ENCODE data around the gene TENM4. TPM values are rescaled to one million over a fixed set of nuclear protein-coding genes. Genes with fewer than 3 reads are reported as not detected.

Gene TENM4
- total RNA-seq, 2 donors from 2014 or later, result 2.6 to 6.8 TPM

- no peaks in the 10 kb centered on the region for H3K9me3 ChIP-seq
- no peak overlapping the region for H3K27ac ChIP-seq
- TF ChIP-seq, protein P1, sequence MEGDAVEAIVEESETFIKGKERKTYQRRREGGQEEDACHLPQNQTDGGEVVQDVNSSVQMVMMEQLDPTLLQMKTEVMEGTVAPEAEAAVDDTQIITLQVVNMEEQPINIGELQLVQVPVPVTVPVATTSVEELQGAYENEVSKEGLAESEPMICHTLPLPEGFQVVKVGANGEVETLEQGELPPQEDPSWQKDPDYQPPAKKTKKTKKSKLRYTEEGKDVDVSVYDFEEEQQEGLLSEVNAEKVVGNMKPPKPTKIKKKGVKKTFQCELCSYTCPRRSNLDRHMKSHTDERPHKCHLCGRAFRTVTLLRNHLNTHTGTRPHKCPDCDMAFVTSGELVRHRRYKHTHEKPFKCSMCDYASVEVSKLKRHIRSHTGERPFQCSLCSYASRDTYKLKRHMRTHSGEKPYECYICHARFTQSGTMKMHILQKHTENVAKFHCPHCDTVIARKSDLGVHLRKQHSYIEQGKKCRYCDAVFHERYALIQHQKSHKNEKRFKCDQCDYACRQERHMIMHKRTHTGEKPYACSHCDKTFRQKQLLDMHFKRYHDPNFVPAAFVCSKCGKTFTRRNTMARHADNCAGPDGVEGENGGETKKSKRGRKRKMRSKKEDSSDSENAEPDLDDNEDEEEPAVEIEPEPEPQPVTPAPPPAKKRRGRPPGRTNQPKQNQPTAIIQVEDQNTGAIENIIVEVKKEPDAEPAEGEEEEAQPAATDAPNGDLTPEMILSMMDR (IDR thresholded peaks at IDR 0.05), result no peak
- TF ChIP-seq POLR2A (IDR thresholded peaks at IDR 0.05) (no peak), POLR2AphosphoS5 (IDR thresholded peaks at IDR 0.05) (no peak)
- DNase-seq (ENCODE audit: low spot score), result no peak
- no peak overlapping the region for H3K4me3 ChIP-seq
- no peaks in the 10 kb centered on the region for H3K36me3 ChIP-seq
- intact Hi-C loops (cut with DNase I), result no loop called here
- WGBS, result 81% methylated on average over 8 of the region's 8 CpGs
- no peaks in the 10 kb centered on the region for H3K27me3 ChIP-seq (replicated peaks; ENCODE audit: insufficient read depth)
- H3K4me1 ChIP-seq (replicated peaks), result no peaks in the 10 kb centered on the region
These were observed 32.1 kb upstream of the TENM4 start for GRCh38 chr11:79472819-79473529.

DNA sequence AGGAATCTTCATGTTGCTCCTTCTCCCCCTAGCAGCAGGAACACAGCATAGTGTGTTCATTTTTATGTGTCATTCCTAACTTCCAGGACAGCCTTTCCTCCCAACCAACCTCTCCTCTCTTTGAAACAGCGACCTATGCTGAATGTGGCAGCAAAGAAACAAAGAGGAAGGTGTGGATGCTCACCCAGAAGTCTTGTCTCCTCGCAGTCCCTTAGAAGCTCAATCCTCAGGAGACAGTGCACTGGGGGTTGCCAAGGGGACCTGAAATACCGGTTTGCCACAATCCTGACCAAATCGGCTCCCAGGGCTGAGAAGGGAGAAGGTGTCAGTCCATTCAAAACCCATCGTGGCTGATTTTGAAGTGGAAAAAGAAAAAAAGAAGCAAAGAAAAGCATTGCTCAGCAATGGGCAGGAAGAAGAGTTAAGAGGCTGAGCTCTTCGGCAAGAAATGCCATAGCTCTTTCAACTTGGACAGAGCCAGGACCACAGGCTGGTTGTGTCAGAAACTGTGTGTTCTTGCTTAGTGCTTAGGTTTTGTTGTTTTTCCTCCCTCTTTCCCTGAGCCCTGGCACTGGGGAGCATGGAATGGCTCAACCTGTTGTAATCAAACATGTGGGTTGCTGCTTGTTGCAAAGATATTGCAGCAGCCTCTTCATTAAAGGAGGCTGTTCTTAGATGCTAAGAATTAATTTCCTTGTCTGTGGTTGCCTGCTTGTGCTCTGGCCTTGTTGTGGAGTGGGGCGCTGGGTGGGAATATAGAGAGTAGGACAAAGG is 30.4 kb upstream of the TENM4 start:
- no peaks in the 10 kb centered on the region for H3K4me1 ChIP-seq (replicated peaks)
- no peaks in the 10 kb centered on the region for H3K36me3 ChIP-seq
- H3K27me3 ChIP-seq (replicated peaks; ENCODE audit: insufficient read depth), result no peaks in the 10 kb centered on the region
- WGBS, result 40% methylated on average over 7 of the region's 7 CpGs
- no peak for DNase-seq (ENCODE audit: low spot score)
- intact Hi-C loops (cut with DNase I), result no loop called here
- no peak overlapping the region for H3K4me3 ChIP-seq
- no peak for TF ChIP-seq POLR2A (IDR thresholded peaks at IDR 0.05)
- TF ChIP-seq POLR2AphosphoS5 (IDR thresholded peaks at IDR 0.05), result no peak
- TF ChIP-seq, protein P1 (IDR thresholded peaks at IDR 0.05), result no peak
- no peak overlapping the region for H3K27ac ChIP-seq
- no peaks in the 10 kb centered on the region for H3K9me3 ChIP-seq

DNA sequence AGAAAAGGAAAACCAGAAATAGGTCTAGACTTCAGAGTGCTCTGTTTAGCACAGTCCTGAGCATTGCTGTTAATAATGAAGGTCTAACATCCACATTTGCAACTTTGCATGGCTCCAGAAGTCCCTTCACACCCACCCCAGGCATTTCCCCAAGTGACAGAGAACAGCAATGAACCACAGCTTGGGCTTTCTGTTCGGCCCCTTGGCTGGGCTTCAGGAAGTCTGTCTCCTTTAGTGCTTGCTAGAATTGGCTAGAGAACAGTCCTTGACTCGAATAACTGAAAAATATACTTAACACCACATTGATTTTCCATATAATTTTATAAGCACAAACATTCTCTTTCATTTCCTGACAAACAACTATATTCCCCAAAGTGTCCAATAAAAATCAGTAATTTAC is 29.3 kb upstream of the TENM4 start:
- no peaks in the 10 kb centered on the region for H3K36me3 ChIP-seq
- no peaks in the 10 kb centered on the region for H3K27me3 ChIP-seq (replicated peaks; ENCODE audit: insufficient read depth)
- 32% methylated on average over 2 of the region's 2 CpGs for WGBS
- TF ChIP-seq, protein P1 (IDR thresholded peaks at IDR 0.05), result no peak
- TF ChIP-seq POLR2AphosphoS5 (IDR thresholded peaks at IDR 0.05) (no peak), POLR2A (IDR thresholded peaks at IDR 0.05) (no peak)
- no peak for DNase-seq (ENCODE audit: low spot score)
- no peaks in the 10 kb centered on the region for H3K9me3 ChIP-seq
- no peak overlapping the region for H3K4me3 ChIP-seq
- no peaks in the 10 kb centered on the region for H3K4me1 ChIP-seq (replicated peaks)
- H3K27ac ChIP-seq, result no peak overlapping the region
- intact Hi-C loops (cut with DNase I), result no loop called here

- 54% methylated on average over 2 of the region's 2 CpGs for WGBS
- DNase-seq (ENCODE audit: low spot score), result no peak
These were observed 26.9 kb upstream of the TENM4 start for GRCh38 chr11:79467761-79468160.

More at GRCh38 chr11:79467761-79468160, 26.9 kb upstream of the TENM4 start:
- Histone ChIP-seq H3K27ac (no peak overlapping the region), H3K36me3 (no peaks in the 10 kb centered on the region), H3K27me3 (replicated peaks; ENCODE audit: insufficient read depth) (no peaks in the 10 kb centered on the region), H3K9me3 (no peaks in the 10 kb centered on the region), H3K4me3 (no peak overlapping the region), H3K4me1 (replicated peaks) (no peaks in the 10 kb centered on the region)
- intact Hi-C loops (cut with DNase I), result no loop called here
- TF ChIP-seq POLR2AphosphoS5 (IDR thresholded peaks at IDR 0.05), result no peak
- TF ChIP-seq, protein P1 (IDR thresholded peaks at IDR 0.05), result no peak
- TF ChIP-seq POLR2A (IDR thresholded peaks at IDR 0.05), result no peak
